Stomach smooth muscle (tissue), 2 donors: ENCODE data around the gene OVOL2.
"Not testable (repeated sequence)": the region's sequence is repeated elsewhere in the genome, so short reads cannot be mapped to it uniquely, and the experiment has no call there.

Experiments used
- H3K27ac ChIP-seq: one replicate; pipeline ENCODE4 v1.7.0; 2013; ENCODE audit warnings: mild to moderate bottlenecking, low read length, inconsistent platforms
- H3K27me3 ChIP-seq, 2 donors: one replicate each; pipeline ENCODE4 v1.7.0; 2013; ENCODE audit warnings: low read length in 2 of 2; ENCODE audit not compliant: insufficient read depth in 2 of 2, control insufficient read depth in 1 of 2
- H3K36me3 ChIP-seq, 2 donors: one replicate each; pipeline ENCODE4 v1.7.0; 2013; ENCODE audit warnings: low read length in 2 of 2; ENCODE audit not compliant: control insufficient read depth in 2 of 2, insufficient read depth in 2 of 2
- H3K4me1 ChIP-seq: one replicate; pipeline ENCODE4 v1.7.0; 2013; ENCODE audit warnings: low read length; ENCODE audit not compliant: control insufficient read depth, insufficient read depth
- H3K4me3 ChIP-seq, 2 donors: one replicate each; pipeline ENCODE4 v1.7.0; 2013; ENCODE audit warnings: low read length in 2 of 2
- H3K9ac ChIP-seq, 2 donors: one replicate each; pipeline ENCODE4 v1.7.0; 2013; ENCODE audit warnings: low read length in 2 of 2, mild to moderate bottlenecking in 1 of 2
- H3K9me3 ChIP-seq, 2 donors: one replicate each; pipeline ENCODE4 v1.7.0; 2013; ENCODE audit warnings: low read length in 2 of 2; ENCODE audit not compliant: control insufficient read depth in 2 of 2
- donor health status: healthy.
- donor health status: Pancreatic carcinoma.

OVOL2 gene

DNA sequence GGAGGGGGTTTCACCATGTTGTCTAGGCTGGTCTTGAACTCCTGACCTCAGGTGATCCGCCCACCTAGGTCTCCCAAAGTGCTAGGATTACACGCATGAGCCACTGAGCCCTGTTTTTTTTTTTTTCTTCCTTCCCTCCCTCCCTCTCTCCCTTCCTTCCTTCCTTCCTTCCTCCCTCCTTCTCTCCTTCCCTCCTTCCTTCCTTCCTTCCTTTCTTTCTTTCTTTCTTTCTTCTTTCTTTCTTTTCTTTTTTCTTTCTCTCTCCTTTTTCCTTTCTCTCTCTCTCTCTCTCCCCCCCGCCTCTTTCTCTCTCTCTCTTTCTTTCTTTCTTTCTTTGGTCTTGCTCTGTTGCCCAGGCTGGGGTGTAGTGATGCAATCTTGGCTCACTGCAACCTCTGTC is 30.6 kb upstream of the OVOL2 start:
- not testable (repeated sequence) for H3K27me3 ChIP-seq, H3K4me1 ChIP-seq, H3K9ac ChIP-seq, H3K4me3 ChIP-seq, H3K9me3 ChIP-seq, H3K27ac ChIP-seq, H3K36me3 ChIP-seq

GRCh38 chr20:18087054-18087453 is 29.3 kb upstream of the OVOL2 start:
- no peak overlapping the region for H3K27ac ChIP-seq

DNA sequence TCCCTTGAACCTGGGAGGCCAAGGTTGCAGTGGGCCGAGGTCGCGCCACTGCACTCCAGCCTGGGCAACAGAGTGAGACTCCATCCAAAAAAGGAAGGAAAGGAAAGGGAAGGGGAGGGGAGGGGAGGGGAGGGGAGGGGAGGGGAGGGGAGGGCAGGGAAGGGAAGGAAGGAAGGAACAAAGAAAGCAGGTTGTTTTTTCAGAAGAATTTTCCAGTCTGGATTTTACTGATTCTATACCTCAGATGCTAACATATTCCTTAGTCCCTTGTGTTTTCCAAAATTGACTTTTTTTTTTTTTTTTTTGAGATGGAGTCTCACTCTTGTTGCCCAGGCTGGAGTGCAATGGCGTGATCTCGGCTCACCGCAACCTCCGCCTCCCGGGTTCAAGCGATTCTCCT is 23.1 kb upstream of the OVOL2 start:
- not testable (repeated sequence) for H3K4me1 ChIP-seq, H3K9ac ChIP-seq, H3K27me3 ChIP-seq, H3K36me3 ChIP-seq, H3K9me3 ChIP-seq, H3K27ac ChIP-seq, H3K4me3 ChIP-seq

More at GRCh38 chr20:18087054-18087453, 29.3 kb upstream of the OVOL2 start:
- Histone ChIP-seq H3K36me3 (no peaks in the 10 kb centered on the region), H3K27me3 (peaks cover 0 to 2% of the 10 kb centered on the region in 2 donors), H3K9me3 (no peaks in the 10 kb centered on the region), H3K4me1 (no peaks in the 10 kb centered on the region), H3K9ac (no peak overlapping the region), H3K4me3 (no peak overlapping the region)

- no peak overlapping the region for H3K27ac ChIP-seq
- no peaks in the 10 kb centered on the region for H3K9me3 ChIP-seq
- peaks cover 0 to 2% of the 10 kb centered on the region in 2 donors for H3K27me3 ChIP-seq
- no peaks in the 10 kb centered on the region for H3K4me1 ChIP-seq
- no peaks in the 10 kb centered on the region for H3K36me3 ChIP-seq
- H3K9ac ChIP-seq = no peak overlapping the region
- no peak overlapping the region for H3K4me3 ChIP-seq
Observed at GRCh38 chr20:18079756-18080353, 22.1 kb upstream of the OVOL2 start.

DNA sequence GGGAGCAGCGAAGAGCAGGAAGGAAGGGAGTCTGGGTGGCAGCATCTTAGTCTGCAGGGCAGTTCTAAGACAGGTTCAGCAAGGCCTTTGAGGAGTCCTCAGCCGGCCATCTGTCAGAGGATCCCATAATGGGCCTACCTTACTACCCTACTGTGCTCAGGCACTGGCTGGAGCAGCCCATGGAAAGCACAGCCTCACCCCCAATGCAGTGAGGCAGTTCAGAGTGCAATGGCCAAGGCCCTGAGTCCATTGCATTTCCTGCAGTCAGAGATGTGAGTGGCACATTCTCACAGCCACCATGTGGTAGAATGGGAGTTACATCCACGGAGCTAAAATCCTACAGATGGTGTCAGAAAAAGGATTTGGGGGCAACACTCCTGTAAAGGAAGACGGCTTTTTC is 19.4 kb upstream of the OVOL2 start:
- no peak overlapping the region for H3K4me3 ChIP-seq
- no peak overlapping the region for H3K27ac ChIP-seq
- H3K36me3 ChIP-seq = no peaks in the 10 kb centered on the region
- no peak overlapping the region for H3K9ac ChIP-seq
- peaks cover 5 to 8% of the 10 kb centered on the region in 2 donors for H3K27me3 ChIP-seq
- H3K9me3 ChIP-seq = no peaks in the 10 kb centered on the region
- H3K4me1 ChIP-seq = no peaks in the 10 kb centered on the region

- H3K27me3 ChIP-seq = peaks cover 5 to 8% of the 10 kb centered on the region in 2 donors
- H3K4me3 ChIP-seq = no peak overlapping the region
- H3K9me3 ChIP-seq = no peaks in the 10 kb centered on the region
- no peak overlapping the region for H3K9ac ChIP-seq
- no peak overlapping the region for H3K27ac ChIP-seq
- H3K36me3 ChIP-seq = no peaks in the 10 kb centered on the region
- no peaks in the 10 kb centered on the region for H3K4me1 ChIP-seq
Observed at GRCh38 chr20:18072532-18072931, 14.8 kb upstream of the OVOL2 start.

DNA sequence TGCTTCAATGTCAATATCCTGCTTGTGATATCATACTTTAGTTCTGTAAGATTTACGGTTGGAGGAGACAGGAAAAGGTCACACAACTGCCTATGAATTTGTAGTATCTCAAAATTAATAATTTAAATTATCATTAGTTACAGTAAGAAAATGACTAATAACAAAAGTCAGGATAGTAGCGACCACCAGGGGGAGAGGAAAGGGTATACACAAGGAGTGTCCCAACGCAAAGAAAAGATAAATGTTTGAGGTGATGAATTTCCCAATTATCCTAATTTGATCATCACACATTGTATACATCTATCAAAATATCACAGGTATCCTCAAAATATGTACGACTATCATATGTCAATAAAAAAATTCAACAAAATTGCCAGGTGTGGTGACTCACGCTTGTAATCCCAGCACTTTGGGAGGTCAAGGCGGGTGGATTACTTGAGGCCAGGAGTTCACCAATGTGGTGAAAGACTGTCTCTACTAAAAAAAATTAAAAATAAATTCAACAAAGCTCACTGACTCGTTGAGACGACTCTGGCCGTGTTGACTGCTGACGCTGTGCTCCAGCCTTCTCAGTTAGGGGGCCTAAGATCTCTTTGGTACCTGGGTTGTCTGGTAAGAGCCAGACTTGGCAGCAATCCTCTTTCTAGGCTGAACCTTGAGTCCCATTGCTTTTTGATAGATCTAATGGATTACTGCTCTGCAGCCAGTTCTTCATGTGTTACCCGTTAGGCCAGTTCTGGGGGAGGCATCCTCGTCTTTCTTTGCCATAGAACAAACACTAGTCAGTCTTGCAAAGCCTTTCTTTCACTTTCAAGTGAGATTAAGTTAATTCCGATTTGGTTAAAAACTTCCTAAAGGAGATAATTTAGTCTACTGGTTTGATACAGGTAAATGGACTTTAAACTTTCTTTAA is 9.0 kb upstream of the OVOL2 start:
- H3K4me3 ChIP-seq = no peak overlapping the region
- no peaks in the 10 kb centered on the region for H3K4me1 ChIP-seq
- H3K27me3 ChIP-seq = no peaks in the 10 kb centered on the region
- no peak overlapping the region for H3K27ac ChIP-seq
- H3K36me3 ChIP-seq = no peaks in the 10 kb centered on the region
- H3K9me3 ChIP-seq = no peaks in the 10 kb centered on the region
- no peak overlapping the region for H3K9ac ChIP-seq

DNA sequence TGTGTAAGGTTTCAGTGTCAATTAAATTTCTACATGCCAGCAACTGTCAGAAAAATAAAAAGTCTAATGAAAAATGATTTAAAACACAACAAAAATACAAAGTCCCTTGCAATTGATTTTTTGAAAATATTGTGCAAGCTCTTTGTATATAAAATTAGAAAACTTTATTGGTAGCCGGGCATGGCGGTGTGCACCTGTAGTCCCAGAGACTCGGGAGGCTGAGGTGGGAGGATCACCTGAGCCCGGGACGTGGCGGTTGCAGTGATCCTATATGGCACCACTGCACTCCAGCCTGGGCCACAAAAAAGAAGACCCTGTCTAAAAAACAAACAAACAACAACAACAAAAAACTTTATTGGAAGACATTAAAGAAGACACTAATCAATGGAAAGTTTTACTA is 6.0 kb upstream of the OVOL2 start:
- Histone ChIP-seq H3K4me1 (peaks cover 4% of the 10 kb centered on the region), H3K27ac (no peak overlapping the region), H3K36me3 (no peaks in the 10 kb centered on the region), H3K9ac (no peak overlapping the region), H3K4me3 (no peak overlapping the region), H3K9me3 (peaks cover 0 to 3% of the 10 kb centered on the region in 2 donors), H3K27me3 (peaks cover 16% of the 10 kb centered on the region in 2 donors)

DNA sequence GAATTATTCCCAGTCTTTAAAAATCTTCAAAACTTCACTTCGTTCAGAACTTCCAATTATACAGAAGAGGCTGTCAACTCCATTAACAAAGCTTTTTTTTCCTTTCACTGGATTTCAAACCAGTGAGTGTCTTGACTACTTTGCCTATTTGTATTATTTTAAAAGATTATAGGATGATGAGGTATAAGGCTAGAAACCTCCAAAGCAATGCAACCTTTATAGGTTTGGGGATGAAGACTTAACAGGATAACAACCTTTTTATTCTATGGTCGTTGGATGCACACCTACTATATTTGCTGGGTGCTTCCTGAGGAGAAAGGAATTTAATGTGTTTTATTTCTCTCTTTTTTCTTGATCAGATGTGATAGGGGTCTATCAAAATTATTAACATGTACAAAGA is 1.9 kb upstream of the OVOL2 start:
- Histone ChIP-seq H3K4me3 (no peak overlapping the region), H3K4me1 (peaks cover 23% of the 10 kb centered on the region), H3K27ac (no peak overlapping the region), H3K9me3 (peaks cover 0 to 3% of the 10 kb centered on the region in 2 donors), H3K27me3 (peaks cover 36 to 54% of the 10 kb centered on the region in 2 donors), H3K36me3 (no peaks in the 10 kb centered on the region), H3K9ac (no peak overlapping the region)

GRCh38 chr20:18058661-18059467 is 1.1 kb upstream of the OVOL2 start:
- H3K36me3 ChIP-seq = no peaks in the 10 kb centered on the region
- H3K9me3 ChIP-seq = peaks cover 0 to 3% of the 10 kb centered on the region in 2 donors
- no peak overlapping the region for H3K4me3 ChIP-seq
- H3K4me1 ChIP-seq = peaks cover 23% of the 10 kb centered on the region
- no peak overlapping the region for H3K9ac ChIP-seq
- H3K27me3 ChIP-seq = peaks cover 41 to 58% of the 10 kb centered on the region in 2 donors
- no peak overlapping the region for H3K27ac ChIP-seq
